GM12878 (cell line): ENCODE data around the gene ASIC2. TPM values are rescaled to one million over a fixed set of nuclear protein-coding genes. Genes with fewer than 3 reads are reported as not detected.

ENCODE experiments used
- ATAC-seq: fragments of 200-7000 bp; cut with Tn5 transposase; 3 replicates; pipeline ENCODE4 v1.9.1; 2020; ENCODE audit warnings: mild to moderate bottlenecking, moderate library complexity
- BruUV-seq: library from RNA; stranded (reverse); fragments of 400-500 nt; replicated peaks from 2 replicates; lab custom pipeline; 2021; lab: Mats Ljungman, UMichigan
- CTCF ChIA-PET: fragments of 300-600 bp; sonication (Branson Sonifier 250); formaldehyde crosslinking; extraction: SDS; loops from one replicate; lab custom pipeline; 2021; ENCODE audit warnings: inconsistent platforms; lab: Yijun Ruan, JAX
- POLR2A ChIA-PET: fragments of 350-600 bp; formaldehyde crosslinking; extraction: SDS; loops from one replicate; lab custom pipeline; 2021; ENCODE audit warnings: inconsistent platforms; lab: Charles Lee
- RAD21 ChIA-PET: fragments of 300-600 bp; sonication (Branson Sonifier 250); formaldehyde crosslinking; loops from one replicate; lab custom pipeline; 2023; ENCODE audit warnings: antibody characterized with exemption; ENCODE audit not compliant: unreplicated experiment; lab: Charles Lee
- SMC1A ChIA-PET: fragments of 300-600 bp; sonication (Branson Sonifier 250); formaldehyde crosslinking; loops from one replicate; lab custom pipeline; 2023; ENCODE audit not compliant: unreplicated experiment, uncharacterized antibody; lab: Charles Lee
- DNase-seq: peaks from one replicate; pipeline ENCODE4 v3.0.0-alpha.2; 2011; ENCODE audit warnings: low read depth, low spot score
- FAIRE-seq: peaks from 3 replicates; lab custom pipeline; 2011; peaks lifted over from hg19 to GRCh38; lab: Jason Lieb, UNC
- H2AFZ ChIP-seq: 2 replicates; pipeline ENCODE4 v1.6.0; 2011; ENCODE audit warnings: low read depth, low read length, control low read depth; ENCODE audit not compliant: control insufficient read depth
- H3K27ac ChIP-seq: 2 replicates; pipeline ENCODE4 v1.5.1; 2011; ENCODE audit warnings: control low read depth; ENCODE audit not compliant: control insufficient read depth, insufficient read depth
- H3K27me3 ChIP-seq, 2 experiments: replicated peaks in 1 of 2; 2 replicates each; pipeline versions ENCODE4 v1.6.0 to v1.6.1; 2011; ENCODE audit warnings: low read length in 1 of 2; ENCODE audit not compliant: control insufficient read depth in 2 of 2, insufficient read depth in 2 of 2
- H3K36me3 ChIP-seq, 2 experiments: 2 replicates each; pipeline ENCODE4 v1.5.1; 2011; ENCODE audit warnings: low read length in 1 of 2; ENCODE audit not compliant: control insufficient read depth in 2 of 2, insufficient read depth in 2 of 2
- H3K4me1 ChIP-seq: 2 replicates; pipeline ENCODE4 v1.6.1; 2011; ENCODE audit warnings: mild to moderate bottlenecking, low read length, moderate library complexity, mixed read lengths; ENCODE audit not compliant: control insufficient read depth, insufficient read depth
- H3K4me2 ChIP-seq: 2 replicates; pipeline ENCODE4 v1.6.0; 2011; ENCODE audit warnings: control low read depth; ENCODE audit not compliant: control insufficient read depth, insufficient read depth
- H3K4me3 ChIP-seq: fragments of 200-600 bp; sonication (generic); 2 replicates; pipeline ENCODE4 v1.5.1; 2016
- H3K79me2 ChIP-seq: 2 replicates; pipeline ENCODE4 v1.6.0; 2011; ENCODE audit warnings: low read length; ENCODE audit not compliant: control insufficient read depth, insufficient read depth
- H3K9ac ChIP-seq: 2 replicates; pipeline ENCODE4 v1.8.0; 2011; ENCODE audit warnings: low read length, control low read depth, mixed read lengths; ENCODE audit not compliant: control insufficient read depth, insufficient read depth
- H3K9me3 ChIP-seq: replicated peaks from 3 replicates; pipeline ENCODE4 v1.5.1; 2011; ENCODE audit warnings: mild to moderate bottlenecking, low read length; ENCODE audit not compliant: control insufficient read depth, insufficient read depth
- H4K20me1 ChIP-seq: 2 replicates; pipeline ENCODE4 v1.6.0; 2011; ENCODE audit not compliant: control insufficient read depth, insufficient read depth
- DPF2 ChIP-seq: fragments of 450-650 bp; IDR thresholded peaks from 2 replicates; pipeline ENCODE4 v1.6.1; 2017; ENCODE audit warnings: mild to moderate bottlenecking
- IKZF1 ChIP-seq: fragments of 450-650 bp; conservative IDR thresholded peaks from 2 replicates; pipeline ENCODE4 v1.6.1; 2017; ENCODE audit warnings: antibody characterized with exemption, mild to moderate bottlenecking
- POLR2AphosphoS2 ChIP-seq: IDR thresholded peaks from 2 replicates; pipeline ENCODE4 v1.6.1; 2011; ENCODE audit warnings: low read depth, mild to moderate bottlenecking, low read length, improper control_type of control experiment, moderate library complexity
- RAD51 ChIP-seq: fragments of 450-650 bp; IDR thresholded peaks from 2 replicates; pipeline ENCODE4 v1.6.1; 2016; ENCODE audit warnings: moderate library complexity, mild to moderate bottlenecking, inconsistent platforms
- RCOR1 ChIP-seq: conservative IDR thresholded peaks from 2 replicates; pipeline ENCODE4 v1.6.1; 2012; ENCODE audit warnings: low read depth, low read length, improper control_type of control experiment
- RELA ChIP-seq: fragments of 450-650 bp; IDR thresholded peaks from 2 replicates; pipeline ENCODE4 v1.8.0; 2014; ENCODE audit warnings: borderline replicate concordance; ENCODE audit not compliant: partially characterized antibody
- STAT1 ChIP-seq: fragments of 450-650 bp; conservative IDR thresholded peaks from 2 replicates; pipeline ENCODE4 v1.6.1; 2014; ENCODE audit warnings: antibody characterized with exemption, mild to moderate bottlenecking
- STAT3 ChIP-seq: IDR thresholded peaks from 2 replicates; pipeline ENCODE4 v1.6.1; 2011; ENCODE audit warnings: low read depth, low read length, improper control_type of control experiment
- ZBTB4 ChIP-seq: fragments of 450-650 bp; formaldehyde crosslinking; IDR thresholded peaks from 2 replicates; pipeline ENCODE4 v1.4.0; 2022; ENCODE audit warnings: mild to moderate bottlenecking, moderate library complexity
- ZNF687 ChIP-seq: fragments of 450-650 bp; IDR thresholded peaks from 2 replicates; pipeline ENCODE4 v1.6.1; 2017; ENCODE audit warnings: mild to moderate bottlenecking, moderate library complexity
- WGBS: methylation state at CpG from one replicate; pipeline ENCODE4 v1.1.6; 2016; ENCODE audit warnings: low lambda C conversion rate; ENCODE audit not compliant: insufficient replicate concordance, insufficient coverage; ENCODE audit errors: missing lambda C conversion rate; 5-methylcytosine and 5-hydroxymethylcytosine counted together
- in situ Hi-C: fragments of 300-500 bp; cut with MboI; formaldehyde crosslinking; loops from 9 replicates; pipeline ENCODE4 v1.14.3; 2018; ENCODE audit warnings: mixed read lengths
- intact Hi-C: fragments of 100-400 bp; cut with micrococcal nuclease; formaldehyde crosslinking; loops from one replicate; pipeline ENCODE4 v1.14.2; 2022; ENCODE audit not compliant: unreplicated experiment
- polyA plus RNA-seq, 11 experiments: library from polyadenylated mRNA; depleted of rRNA in 4 of 11; unstranded in 6 of 11; stranded (reverse) in 5 of 11; fragments of >200 nt; fragmentation: Nextera tagmentation in 4 of 11; fragmentation: Illumina TruSeq in 1 of 11; extraction: Ambion mirVana in 4 of 11; extraction: Trizol in 1 of 11; gene quantifications; 1 replicate in 1 of 11; 2 replicates in 10 of 11; pipeline versions ENCODE4 v1.2.1 to v1.2.3, GENCODE V29; 2011 to 2016; ENCODE audit warnings: inconsistent platforms in 2 of 11, missing spikeins in 2 of 11, low read depth in 1 of 11
- total RNA-seq, 4 experiments: library from RNA; depleted of rRNA in 3 of 4; stranded (reverse); fragments of >200 nt in 3 of 4; fragmentation: Illumina TruSeq in 1 of 4; extraction: Trizol in 1 of 4; gene quantifications; 2 replicates each; pipeline versions ENCODE4 v1.2.1 to v1.2.3, GENCODE V29; 2013 to 2021

The ASIC2 gene
- total and polyA plus RNA-seq, 10 of the 15 experiments (the other 5 are each of a cell fraction or from before 2014, with no cell fraction given): not detected

- ATAC-seq (no peak), DNase-seq (no peak), FAIRE-seq (no peak)
- no TSS peak for BruUV-seq
- no peaks in the 10 kb centered on the region for H3K4me1 ChIP-seq
- no peak overlapping the region for H3K9ac ChIP-seq
- H3K9me3 ChIP-seq: no peaks in the 10 kb centered on the region
- no peaks in the 10 kb centered on the region for H4K20me1 ChIP-seq
- ChIA-PET POLR2A (no interaction called here), CTCF (interaction anchor here (1.2 kb wide), 1 partner anchor 15 kb away, joined by 4 read pairs; no protein-coding TSS in a partner anchor), SMC1A (no interaction called here), RAD21 (no interaction called here)
- H3K4me3 ChIP-seq: no peak overlapping the region
- no peak overlapping the region for H2AFZ ChIP-seq
- TF ChIP-seq DPF2: no peak
- TF ChIP-seq RELA: no peak
- TF ChIP-seq POLR2AphosphoS2: no peak
- no peak for TF ChIP-seq STAT3
- no peak for TF ChIP-seq RCOR1
- no peak for TF ChIP-seq RAD51
- no peak for TF ChIP-seq ZNF687
- TF ChIP-seq STAT1: no peak
- TF ChIP-seq ZBTB4 (CRISPR knock-in tag): no peak
- TF ChIP-seq IKZF1: no peak
- no peaks in the 10 kb centered on the region for H3K36me3 ChIP-seq
- in situ Hi-C loops (no loop called here), intact Hi-C loops (no loop called here)
- no peaks in the 10 kb centered on the region for H3K79me2 ChIP-seq
- H3K27ac ChIP-seq: no peak overlapping the region
- peaks cover 0 to 4% of the 10 kb centered on the region in 2 experiments; a peak in 1 of 4 replicates for H3K27me3 ChIP-seq
- H3K4me2 ChIP-seq: no peak overlapping the region
- WGBS: 49% methylated on average over 3 of the region's 3 CpGs
These were observed 269.3 kb downstream of the ASIC2 start for GRCh38 chr17:33023790-33024189.
